Upper lobe of left lung (tissue), 4 donors: ENCODE data around the gene EPHB2.

Source experiments
- CTCF ChIP-seq, 6 experiments: fragments of 450-650 bp in 4 of 6; fragments of 200-600 bp in 2 of 6; sonication (generic) in 2 of 6; IDR thresholded peaks; one replicate each; pipeline ENCODE4 v1.5.1; 2016 to 2019; ENCODE audit warnings: antibody characterized with exemption in 6 of 6
- POLR2AphosphoS5 ChIP-seq, 2 donors: sonication (generic); formaldehyde crosslinking; IDR thresholded peaks; one replicate each; pipeline ENCODE4 v1.5.1; 2017; ENCODE audit warnings: antibody characterized with exemption in 2 of 2

GRCh38 chr1:22705586-22705985, 5.1 kb upstream of the EPHB2 start:
- TF ChIP-seq CTCF (IDR thresholded peaks at IDR 0.05) (no peak), POLR2AphosphoS5 (IDR thresholded peaks at IDR 0.05) (no peak)
